WTC11 (cell line): ENCODE measurements around the gene METTL25B. TPM values are rescaled to one million over a fixed set of nuclear protein-coding genes. Genes with fewer than 3 reads are reported as not detected.
A peak's percentile ranks its signal among the peaks of the same experiment; 100 is the strongest.

Source experiments
- ATF1 ChIP-seq: sonication (generic); formaldehyde crosslinking; IDR thresholded peaks from 2 replicates; pipeline ENCODE4 v1.8.1; 2023; ENCODE audit warnings: mild to moderate bottlenecking, moderate library complexity, missing genetic modification reagents
- CBFB ChIP-seq: sonication (generic); formaldehyde crosslinking; IDR thresholded peaks from 2 replicates; pipeline ENCODE4 v1.8.1; 2022; ENCODE audit warnings: mild to moderate bottlenecking, low read depth, missing genetic modification reagents
- CREM ChIP-seq: sonication (generic); formaldehyde crosslinking; IDR thresholded peaks from 2 replicates; pipeline ENCODE4 v1.8.1; 2022; ENCODE audit warnings: mild to moderate bottlenecking, missing genetic modification reagents, moderate library complexity
- ELF4 ChIP-seq: sonication (generic); formaldehyde crosslinking; IDR thresholded peaks from 2 replicates; pipeline ENCODE4 v1.8.1; 2022; ENCODE audit warnings: low read depth, mild to moderate bottlenecking, moderate library complexity, missing genetic modification reagents
- ETV6 ChIP-seq: sonication (generic); formaldehyde crosslinking; IDR thresholded peaks from 2 replicates; pipeline ENCODE4 v1.8.1; 2022; ENCODE audit warnings: mild to moderate bottlenecking, missing genetic modification reagents
- FOXP1 ChIP-seq: sonication (generic); formaldehyde crosslinking; IDR thresholded peaks from 2 replicates; pipeline ENCODE4 v1.8.0; 2022; ENCODE audit warnings: missing genetic modification reagents, mild to moderate bottlenecking, moderate library complexity, borderline replicate concordance
- GABPB1 ChIP-seq: sonication (generic); formaldehyde crosslinking; IDR thresholded peaks from 2 replicates; pipeline ENCODE4 v1.8.1; 2023; ENCODE audit warnings: mild to moderate bottlenecking, missing genetic modification reagents
- GRHL2 ChIP-seq: fragments of 250-450 bp; sonication (Bioruptor Pico); IDR thresholded peaks from 2 replicates; pipeline ENCODE4 v1.8.0; 2022; ENCODE audit warnings: mild to moderate bottlenecking, moderate library complexity; ENCODE audit not compliant: insufficient replicate concordance, severe bottlenecking
- GTF2I ChIP-seq: fragments of 250-450 bp; sonication (Bioruptor Pico); conservative IDR thresholded peaks from 2 replicates; pipeline ENCODE4 v1.4.0; 2021; ENCODE audit warnings: mild to moderate bottlenecking
- MYBL2 ChIP-seq: sonication (generic); formaldehyde crosslinking; IDR thresholded peaks from 2 replicates; pipeline ENCODE4 v1.8.1; 2023; ENCODE audit warnings: mild to moderate bottlenecking, moderate library complexity, missing genetic modification reagents
- NR2C2 ChIP-seq: sonication (generic); formaldehyde crosslinking; IDR thresholded peaks from 2 replicates; pipeline ENCODE4 v1.8.0; 2022; ENCODE audit warnings: mild to moderate bottlenecking, missing genetic modification reagents
- SP1 ChIP-seq: sonication (generic); formaldehyde crosslinking; conservative IDR thresholded peaks from 2 replicates; pipeline ENCODE4 v1.8.1; 2022; ENCODE audit warnings: missing genetic modification reagents
- TEAD1 ChIP-seq: sonication (generic); formaldehyde crosslinking; IDR thresholded peaks from 2 replicates; pipeline ENCODE4 v1.8.0; 2022; ENCODE audit warnings: mild to moderate bottlenecking, missing genetic modification reagents
- TEAD4 ChIP-seq: sonication (generic); formaldehyde crosslinking; IDR thresholded peaks from 2 replicates; pipeline ENCODE4 v1.8.0; 2022; ENCODE audit warnings: mild to moderate bottlenecking, missing genetic modification reagents
- TP53 ChIP-seq: sonication (generic); formaldehyde crosslinking; IDR thresholded peaks from 2 replicates; pipeline ENCODE4 v1.8.1; 2023; ENCODE audit warnings: mild to moderate bottlenecking, missing genetic modification reagents
- ZNF219 ChIP-seq: sonication (generic); formaldehyde crosslinking; IDR thresholded peaks from 2 replicates; pipeline ENCODE4 v1.8.0; 2023; ENCODE audit warnings: missing genetic modification reagents, mild to moderate bottlenecking, borderline replicate concordance
- ZNF232 ChIP-seq: sonication (generic); formaldehyde crosslinking; IDR thresholded peaks from 2 replicates; pipeline ENCODE4 v1.8.0; 2022; ENCODE audit warnings: mild to moderate bottlenecking, missing genetic modification reagents
- ZNF263 ChIP-seq: sonication (generic); formaldehyde crosslinking; IDR thresholded peaks from 2 replicates; pipeline ENCODE4 v1.8.1; 2022; ENCODE audit warnings: low read depth, mild to moderate bottlenecking, moderate library complexity, missing genetic modification reagents
- ZNF317 ChIP-seq: sonication (generic); formaldehyde crosslinking; IDR thresholded peaks from 2 replicates; pipeline ENCODE4 v1.8.1; 2023; ENCODE audit warnings: low read depth, mild to moderate bottlenecking, moderate library complexity, missing genetic modification reagents, borderline replicate concordance
- ZNF396 ChIP-seq: fragments of 250-450 bp; sonication (Bioruptor Pico); IDR thresholded peaks from 2 replicates; pipeline ENCODE4 v1.8.0; 2021; ENCODE audit warnings: mild to moderate bottlenecking, moderate library complexity, borderline replicate concordance
- ZNF671 ChIP-seq: fragments of 250-450 bp; sonication (Bioruptor Pico); IDR thresholded peaks from 2 replicates; pipeline ENCODE4 v1.8.0; 2021; ENCODE audit warnings: mild to moderate bottlenecking
- total RNA-seq: library from RNA; stranded (reverse); gene quantifications from 3 replicates; pipeline ENCODE4 v1.2.3, GENCODE V29; 2021
- TF ChIP-seq, protein P1 (sequence below): sonication (generic); formaldehyde crosslinking; IDR thresholded peaks from 2 replicates; pipeline ENCODE4 v1.8.1; 2022; ENCODE audit warnings: mild to moderate bottlenecking, moderate library complexity, missing genetic modification reagents
- TF ChIP-seq, protein P2 (sequence below): sonication (generic); formaldehyde crosslinking; conservative IDR thresholded peaks from 2 replicates; pipeline ENCODE4 v1.8.1; 2023; ENCODE audit warnings: mild to moderate bottlenecking, low read depth, missing genetic modification reagents, moderate library complexity
- TF ChIP-seq, protein P3 (sequence below): fragments of 250-450 bp; sonication (Bioruptor Pico); IDR thresholded peaks from 2 replicates; pipeline ENCODE4 v1.9.0; 2021; ENCODE audit warnings: mild to moderate bottlenecking
- TF ChIP-seq, protein P4 (sequence below): sonication (generic); formaldehyde crosslinking; IDR thresholded peaks from 2 replicates; pipeline ENCODE4 v1.8.1; 2022; ENCODE audit warnings: mild to moderate bottlenecking, missing genetic modification reagents, moderate library complexity, borderline replicate concordance
- TF ChIP-seq, protein P5 (sequence below): sonication (generic); formaldehyde crosslinking; IDR thresholded peaks from 2 replicates; pipeline ENCODE4 v1.8.1; 2023; ENCODE audit warnings: mild to moderate bottlenecking, moderate library complexity, missing genetic modification reagents
- TF ChIP-seq, protein P6 (sequence below): sonication (generic); formaldehyde crosslinking; IDR thresholded peaks from 2 replicates; pipeline ENCODE4 v1.8.1; 2022; ENCODE audit warnings: low read depth, missing genetic modification reagents, borderline replicate concordance
- TF ChIP-seq, protein P7 (sequence below): sonication (generic); formaldehyde crosslinking; IDR thresholded peaks from 2 replicates; pipeline ENCODE4 v1.8.0; 2022; ENCODE audit warnings: mild to moderate bottlenecking, missing genetic modification reagents

The METTL25B gene
- total RNA-seq, 1 experiment from 2014 or later: 32.0 TPM

DNA sequence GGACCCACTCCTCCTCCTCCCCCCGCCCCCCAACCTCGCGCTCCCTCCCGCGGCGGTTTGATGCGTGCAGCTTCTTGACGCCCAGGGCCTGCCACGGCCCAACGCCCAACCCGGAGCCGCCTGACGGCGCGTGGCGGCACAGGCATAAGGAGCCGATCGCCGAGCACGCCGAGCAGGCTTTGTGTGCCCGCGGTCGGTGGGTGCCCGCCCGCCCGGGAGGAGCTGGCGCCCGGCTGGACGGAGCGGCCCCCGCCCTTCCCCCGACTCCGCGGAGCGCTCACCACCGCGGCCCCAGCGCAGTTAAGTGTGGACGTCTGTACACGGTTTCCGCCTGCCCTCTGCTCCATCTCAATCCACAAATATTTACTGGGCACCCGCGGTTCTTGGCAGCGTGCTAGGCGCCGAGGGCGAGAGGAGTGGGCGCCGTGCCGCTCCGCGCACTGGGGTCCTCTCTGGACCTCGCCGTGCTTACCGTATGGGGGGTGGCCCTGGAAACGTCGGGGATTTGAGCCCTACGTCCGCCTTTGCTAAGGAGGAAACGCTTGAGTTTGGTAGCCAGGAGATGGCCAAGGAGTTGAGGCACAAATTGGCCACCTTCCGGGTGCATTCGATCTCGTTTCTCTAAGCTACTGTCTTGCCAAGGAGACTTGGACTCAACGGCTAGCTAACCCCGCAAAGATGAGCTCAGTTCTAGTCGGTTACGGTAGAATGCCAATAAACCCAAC is 23.6 kb downstream of the METTL25B start (continued):
- TF ChIP-seq, protein P1, sequence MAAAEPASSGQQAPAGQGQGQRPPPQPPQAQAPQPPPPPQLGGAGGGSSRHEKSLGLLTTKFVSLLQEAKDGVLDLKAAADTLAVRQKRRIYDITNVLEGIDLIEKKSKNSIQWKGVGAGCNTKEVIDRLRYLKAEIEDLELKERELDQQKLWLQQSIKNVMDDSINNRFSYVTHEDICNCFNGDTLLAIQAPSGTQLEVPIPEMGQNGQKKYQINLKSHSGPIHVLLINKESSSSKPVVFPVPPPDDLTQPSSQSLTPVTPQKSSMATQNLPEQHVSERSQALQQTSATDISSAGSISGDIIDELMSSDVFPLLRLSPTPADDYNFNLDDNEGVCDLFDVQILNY (CRISPR knock-in tag): peak; percentile 93
- TF ChIP-seq FOXP1 (CRISPR knock-in tag) (peak; percentile 54; the same call in 1 of the 2 replicates), ATF1 (CRISPR knock-in tag) (0 out of 2 replicates have a peak, but pooled peaks have one; percentile 56), ZNF263 (CRISPR knock-in tag) (peak; percentile 96), GABPB1 (peak; percentile 43; the same call in 1 of the 2 replicates), ZNF396 (CRISPR knock-in tag) (no peak), TEAD1 (CRISPR knock-in tag) (peak; percentile 86), TP53 (CRISPR knock-in tag) (no peak), ZNF317 (0 out of 2 replicates have a peak, but pooled peaks have one; percentile 30), ZNF671 (CRISPR knock-in tag) (no peak), GTF2I (CRISPR knock-in tag) (no peak), CREM (CRISPR knock-in tag) (peak; percentile 53; the same call in 1 of the 2 replicates), GRHL2 (CRISPR knock-in tag) (no peak), ZNF232 (peak; percentile 88; the same call in 1 of the 2 replicates), MYBL2 (CRISPR knock-in tag) (peak; percentile 93), CBFB (no peak), ZNF219 (CRISPR knock-in tag) (peak; percentile 74; the same call in 1 of the 2 replicates), SP1 (CRISPR knock-in tag) (peak; percentile 73; the same call in 1 of the 2 replicates), ELF4 (no peak), TEAD4 (CRISPR knock-in tag) (no peak), ETV6 (CRISPR knock-in tag) (peak; percentile 90), NR2C2 (CRISPR knock-in tag) (no peak)
- TF ChIP-seq, protein P2, sequence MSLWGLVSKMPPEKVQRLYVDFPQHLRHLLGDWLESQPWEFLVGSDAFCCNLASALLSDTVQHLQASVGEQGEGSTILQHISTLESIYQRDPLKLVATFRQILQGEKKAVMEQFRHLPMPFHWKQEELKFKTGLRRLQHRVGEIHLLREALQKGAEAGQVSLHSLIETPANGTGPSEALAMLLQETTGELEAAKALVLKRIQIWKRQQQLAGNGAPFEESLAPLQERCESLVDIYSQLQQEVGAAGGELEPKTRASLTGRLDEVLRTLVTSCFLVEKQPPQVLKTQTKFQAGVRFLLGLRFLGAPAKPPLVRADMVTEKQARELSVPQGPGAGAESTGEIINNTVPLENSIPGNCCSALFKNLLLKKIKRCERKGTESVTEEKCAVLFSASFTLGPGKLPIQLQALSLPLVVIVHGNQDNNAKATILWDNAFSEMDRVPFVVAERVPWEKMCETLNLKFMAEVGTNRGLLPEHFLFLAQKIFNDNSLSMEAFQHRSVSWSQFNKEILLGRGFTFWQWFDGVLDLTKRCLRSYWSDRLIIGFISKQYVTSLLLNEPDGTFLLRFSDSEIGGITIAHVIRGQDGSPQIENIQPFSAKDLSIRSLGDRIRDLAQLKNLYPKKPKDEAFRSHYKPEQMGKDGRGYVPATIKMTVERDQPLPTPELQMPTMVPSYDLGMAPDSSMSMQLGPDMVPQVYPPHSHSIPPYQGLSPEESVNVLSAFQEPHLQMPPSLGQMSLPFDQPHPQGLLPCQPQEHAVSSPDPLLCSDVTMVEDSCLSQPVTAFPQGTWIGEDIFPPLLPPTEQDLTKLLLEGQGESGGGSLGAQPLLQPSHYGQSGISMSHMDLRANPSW (CRISPR knock-in tag): no peak
- TF ChIP-seq, protein P3, sequence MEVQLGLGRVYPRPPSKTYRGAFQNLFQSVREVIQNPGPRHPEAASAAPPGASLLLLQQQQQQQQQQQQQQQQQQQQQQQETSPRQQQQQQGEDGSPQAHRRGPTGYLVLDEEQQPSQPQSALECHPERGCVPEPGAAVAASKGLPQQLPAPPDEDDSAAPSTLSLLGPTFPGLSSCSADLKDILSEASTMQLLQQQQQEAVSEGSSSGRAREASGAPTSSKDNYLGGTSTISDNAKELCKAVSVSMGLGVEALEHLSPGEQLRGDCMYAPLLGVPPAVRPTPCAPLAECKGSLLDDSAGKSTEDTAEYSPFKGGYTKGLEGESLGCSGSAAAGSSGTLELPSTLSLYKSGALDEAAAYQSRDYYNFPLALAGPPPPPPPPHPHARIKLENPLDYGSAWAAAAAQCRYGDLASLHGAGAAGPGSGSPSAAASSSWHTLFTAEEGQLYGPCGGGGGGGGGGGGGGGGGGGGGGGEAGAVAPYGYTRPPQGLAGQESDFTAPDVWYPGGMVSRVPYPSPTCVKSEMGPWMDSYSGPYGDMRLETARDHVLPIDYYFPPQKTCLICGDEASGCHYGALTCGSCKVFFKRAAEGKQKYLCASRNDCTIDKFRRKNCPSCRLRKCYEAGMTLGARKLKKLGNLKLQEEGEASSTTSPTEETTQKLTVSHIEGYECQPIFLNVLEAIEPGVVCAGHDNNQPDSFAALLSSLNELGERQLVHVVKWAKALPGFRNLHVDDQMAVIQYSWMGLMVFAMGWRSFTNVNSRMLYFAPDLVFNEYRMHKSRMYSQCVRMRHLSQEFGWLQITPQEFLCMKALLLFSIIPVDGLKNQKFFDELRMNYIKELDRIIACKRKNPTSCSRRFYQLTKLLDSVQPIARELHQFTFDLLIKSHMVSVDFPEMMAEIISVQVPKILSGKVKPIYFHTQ: no peak
- TF ChIP-seq, protein P4, sequence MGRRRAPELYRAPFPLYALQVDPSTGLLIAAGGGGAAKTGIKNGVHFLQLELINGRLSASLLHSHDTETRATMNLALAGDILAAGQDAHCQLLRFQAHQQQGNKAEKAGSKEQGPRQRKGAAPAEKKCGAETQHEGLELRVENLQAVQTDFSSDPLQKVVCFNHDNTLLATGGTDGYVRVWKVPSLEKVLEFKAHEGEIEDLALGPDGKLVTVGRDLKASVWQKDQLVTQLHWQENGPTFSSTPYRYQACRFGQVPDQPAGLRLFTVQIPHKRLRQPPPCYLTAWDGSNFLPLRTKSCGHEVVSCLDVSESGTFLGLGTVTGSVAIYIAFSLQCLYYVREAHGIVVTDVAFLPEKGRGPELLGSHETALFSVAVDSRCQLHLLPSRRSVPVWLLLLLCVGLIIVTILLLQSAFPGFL (CRISPR knock-in tag): no peak
- TF ChIP-seq, protein P5, sequence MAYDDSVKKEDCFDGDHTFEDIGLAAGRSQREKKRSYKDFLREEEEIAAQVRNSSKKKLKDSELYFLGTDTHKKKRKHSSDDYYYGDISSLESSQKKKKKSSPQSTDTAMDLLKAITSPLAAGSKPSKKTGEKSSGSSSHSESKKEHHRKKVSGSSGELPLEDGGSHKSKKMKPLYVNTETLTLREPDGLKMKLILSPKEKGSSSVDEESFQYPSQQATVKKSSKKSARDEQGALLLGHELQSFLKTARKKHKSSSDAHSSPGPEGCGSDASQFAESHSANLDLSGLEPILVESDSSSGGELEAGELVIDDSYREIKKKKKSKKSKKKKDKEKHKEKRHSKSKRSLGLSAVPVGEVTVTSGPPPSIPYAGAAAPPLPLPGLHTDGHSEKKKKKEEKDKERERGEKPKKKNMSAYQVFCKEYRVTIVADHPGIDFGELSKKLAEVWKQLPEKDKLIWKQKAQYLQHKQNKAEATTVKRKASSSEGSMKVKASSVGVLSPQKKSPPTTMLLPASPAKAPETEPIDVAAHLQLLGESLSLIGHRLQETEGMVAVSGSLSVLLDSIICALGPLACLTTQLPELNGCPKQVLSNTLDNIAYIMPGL: peak; percentile 85
- TF ChIP-seq, protein P6, sequence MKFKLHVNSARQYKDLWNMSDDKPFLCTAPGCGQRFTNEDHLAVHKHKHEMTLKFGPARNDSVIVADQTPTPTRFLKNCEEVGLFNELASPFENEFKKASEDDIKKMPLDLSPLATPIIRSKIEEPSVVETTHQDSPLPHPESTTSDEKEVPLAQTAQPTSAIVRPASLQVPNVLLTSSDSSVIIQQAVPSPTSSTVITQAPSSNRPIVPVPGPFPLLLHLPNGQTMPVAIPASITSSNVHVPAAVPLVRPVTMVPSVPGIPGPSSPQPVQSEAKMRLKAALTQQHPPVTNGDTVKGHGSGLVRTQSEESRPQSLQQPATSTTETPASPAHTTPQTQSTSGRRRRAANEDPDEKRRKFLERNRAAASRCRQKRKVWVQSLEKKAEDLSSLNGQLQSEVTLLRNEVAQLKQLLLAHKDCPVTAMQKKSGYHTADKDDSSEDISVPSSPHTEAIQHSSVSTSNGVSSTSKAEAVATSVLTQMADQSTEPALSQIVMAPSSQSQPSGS: no peak
- TF ChIP-seq, protein P7, sequence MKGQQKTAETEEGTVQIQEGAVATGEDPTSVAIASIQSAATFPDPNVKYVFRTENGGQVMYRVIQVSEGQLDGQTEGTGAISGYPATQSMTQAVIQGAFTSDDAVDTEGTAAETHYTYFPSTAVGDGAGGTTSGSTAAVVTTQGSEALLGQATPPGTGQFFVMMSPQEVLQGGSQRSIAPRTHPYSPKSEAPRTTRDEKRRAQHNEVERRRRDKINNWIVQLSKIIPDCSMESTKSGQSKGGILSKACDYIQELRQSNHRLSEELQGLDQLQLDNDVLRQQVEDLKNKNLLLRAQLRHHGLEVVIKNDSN: peak; percentile 55; the same call in 1 of the 2 replicates
